HepG2 (cell line): ENCODE data around the gene PPP1R18. TPM values are rescaled to one million over a fixed set of nuclear protein-coding genes. Genes with fewer than 3 reads are reported as not detected.
A peak's percentile ranks its signal among the peaks of the same experiment; 100 is the strongest.

Experiments
- CHCHD3 ChIP-seq: sonication (generic); formaldehyde crosslinking; IDR thresholded peaks from 2 replicates; pipeline ENCODE4 v1.8.0; 2022; ENCODE audit warnings: mild to moderate bottlenecking, missing genetic modification reagents, moderate library complexity
- EZH2 ChIP-seq: conservative IDR thresholded peaks from 2 replicates; pipeline ENCODE4 v1.6.1; 2012; ENCODE audit warnings: mild to moderate bottlenecking, low read depth, low read length, moderate library complexity
- FOXP4 ChIP-seq: sonication (generic); formaldehyde crosslinking; IDR thresholded peaks from 2 replicates; pipeline ENCODE4 v1.4.0; 2020; ENCODE audit warnings: missing genetic modification reagents
- GFI1 ChIP-seq: sonication (generic); formaldehyde crosslinking; IDR thresholded peaks from 2 replicates; pipeline ENCODE4 v1.5.0; 2020; ENCODE audit warnings: missing genetic modification reagents, mild to moderate bottlenecking, borderline replicate concordance
- GZF1 ChIP-seq: sonication (generic); formaldehyde crosslinking; IDR thresholded peaks from 2 replicates; pipeline ENCODE4 v1.5.1; 2020; ENCODE audit warnings: mild to moderate bottlenecking, missing genetic modification reagents
- HDAC1 ChIP-seq: sonication (generic); formaldehyde crosslinking; IDR thresholded peaks from 2 replicates; pipeline ENCODE4 v1.5.1; 2020; ENCODE audit warnings: mild to moderate bottlenecking, missing genetic modification reagents
- PBX3 ChIP-seq: sonication (generic); formaldehyde crosslinking; IDR thresholded peaks from 2 replicates; pipeline ENCODE4 v1.8.1; 2023; ENCODE audit warnings: missing genetic modification reagents, inconsistent platforms, borderline replicate concordance
- PITX1 ChIP-seq: sonication (generic); formaldehyde crosslinking; IDR thresholded peaks from 2 replicates; pipeline ENCODE4 v1.5.1; 2020; ENCODE audit warnings: mild to moderate bottlenecking, missing genetic modification reagents
- PRPF4 ChIP-seq: fragments of 200-400 bp; formaldehyde crosslinking; IDR thresholded peaks from 2 replicates; pipeline ENCODE4 v1.6.1; 2016; ENCODE audit warnings: low read length, low read depth; ENCODE audit not compliant: poor library complexity, severe bottlenecking
- RAD21 ChIP-seq: fragments of 450-650 bp; formaldehyde crosslinking; IDR thresholded peaks from 2 replicates; pipeline ENCODE4 v1.5.0; 2020; ENCODE audit warnings: mild to moderate bottlenecking
- RBFOX2 ChIP-seq: fragments of 200-400 bp; formaldehyde crosslinking; IDR thresholded peaks from 2 replicates; pipeline ENCODE4 v1.6.1; 2017; ENCODE audit warnings: low read depth, mild to moderate bottlenecking, low read length
- RFX5 ChIP-seq: IDR thresholded peaks from 2 replicates; pipeline ENCODE4 v1.6.1; 2011; ENCODE audit warnings: low read depth, low read length, improper control_type of control experiment
- SMARCE1 ChIP-seq: fragments of 450-650 bp; IDR thresholded peaks from 2 replicates; pipeline ENCODE4 v1.6.1; 2017; ENCODE audit warnings: borderline replicate concordance
- TARDBP ChIP-seq: sonication (generic); formaldehyde crosslinking; IDR thresholded peaks from 2 replicates; pipeline ENCODE4 v1.8.0; 2022; ENCODE audit warnings: mild to moderate bottlenecking, missing genetic modification reagents
- YY1 ChIP-seq: IDR thresholded peaks from 2 replicates; pipeline ENCODE4 v1.6.1; 2011; ENCODE audit warnings: low read length, low read depth, moderate library complexity, mild to moderate bottlenecking; ENCODE audit not compliant: insufficient read depth, insufficient replicate concordance
- ZFP37 ChIP-seq: sonication (generic); formaldehyde crosslinking; IDR thresholded peaks from 2 replicates; pipeline ENCODE4 v1.4.0; 2020; ENCODE audit warnings: missing genetic modification reagents, borderline replicate concordance
- ZNF143 ChIP-seq: sonication (generic); formaldehyde crosslinking; IDR thresholded peaks from 2 replicates; pipeline ENCODE4 v1.4.0; 2020; ENCODE audit warnings: missing genetic modification reagents
- ZNF468 ChIP-seq: sonication (generic); formaldehyde crosslinking; IDR thresholded peaks from 2 replicates; pipeline ENCODE4 v1.8.0; 2022; ENCODE audit warnings: mild to moderate bottlenecking, moderate library complexity, missing genetic modification reagents
- ZNF605 ChIP-seq: sonication (generic); formaldehyde crosslinking; IDR thresholded peaks from 2 replicates; pipeline ENCODE4 v1.8.0; 2022; ENCODE audit warnings: mild to moderate bottlenecking, missing genetic modification reagents
- ZNF724P ChIP-seq: sonication (generic); formaldehyde crosslinking; IDR thresholded peaks from 2 replicates; pipeline ENCODE4 v1.8.0; 2022; ENCODE audit warnings: missing genetic modification reagents, borderline replicate concordance
- ZNF777 ChIP-seq: sonication (generic); formaldehyde crosslinking; IDR thresholded peaks from 2 replicates; pipeline ENCODE4 v1.4.0; 2020; ENCODE audit warnings: missing genetic modification reagents
- ZNF780A ChIP-seq: sonication (generic); formaldehyde crosslinking; IDR thresholded peaks from 2 replicates; pipeline ENCODE4 v1.8.0; 2022; ENCODE audit warnings: mild to moderate bottlenecking, missing genetic modification reagents, moderate library complexity
- ZNF878 ChIP-seq: sonication (generic); formaldehyde crosslinking; IDR thresholded peaks from 2 replicates; pipeline ENCODE4 v1.8.1; 2023; ENCODE audit warnings: mild to moderate bottlenecking, missing genetic modification reagents, moderate library complexity
- ZNF883 ChIP-seq: sonication (generic); formaldehyde crosslinking; IDR thresholded peaks from 2 replicates; pipeline ENCODE4 v1.5.1; 2020; ENCODE audit warnings: mild to moderate bottlenecking, missing genetic modification reagents; ENCODE audit errors: not compliant biosample characterization
- ZSCAN12 ChIP-seq: sonication (generic); formaldehyde crosslinking; IDR thresholded peaks from 2 replicates; pipeline ENCODE4 v1.9.0; 2021; ENCODE audit warnings: mild to moderate bottlenecking, missing genetic modification reagents
- polyA plus RNA-seq, 8 experiments: library from polyadenylated mRNA; depleted of rRNA in 3 of 8; stranded (reverse) in 7 of 8; unstranded in 1 of 8; fragments of >200 nt; fragmentation: Illumina TruSeq in 4 of 8; extraction: Trizol in 4 of 8; gene quantifications; 2 replicates each; pipeline versions ENCODE4 v1.2.1 to v1.2.3, GENCODE V29; 2011 to 2016; ENCODE audit warnings: low read depth in 4 of 8, missing spikeins in 1 of 8, mixed read lengths in 1 of 8; ENCODE audit not compliant: insufficient read depth in 1 of 8
- total RNA-seq, 5 experiments: library from RNA; depleted of rRNA; stranded (reverse); fragments of >200 nt; fragmentation: Illumina TruSeq; extraction: Trizol; gene quantifications; 2 replicates each; pipeline ENCODE4 v1.2.3, GENCODE V29; 2016; ENCODE audit warnings: low read depth in 1 of 5
- TF ChIP-seq, protein P1 (sequence below): sonication (generic); formaldehyde crosslinking; IDR thresholded peaks from 2 replicates; pipeline ENCODE4 v1.8.0; 2022; ENCODE audit warnings: missing genetic modification reagents, mild to moderate bottlenecking, moderate library complexity, borderline replicate concordance

Gene PPP1R18
- total and polyA plus RNA-seq, 2 of the 13 experiments (the other 11 are each of a cell fraction or from before 2014, with no cell fraction given), result 4.9 to 9.2 TPM

GRCh38 chr6:30678964-30679726 is 7.3 kb downstream of the PPP1R18 start (continued):
- peak; percentile 84 for TF ChIP-seq PITX1 (CRISPR knock-in tag)
- no peak for TF ChIP-seq RBFOX2
- TF ChIP-seq RAD21 (CRISPR knock-in tag), result peak; percentile 99
- TF ChIP-seq ZNF777, result peak; percentile 89
- TF ChIP-seq TARDBP (CRISPR knock-in tag), result peak; percentile 89
- no peak for TF ChIP-seq ZNF724P (CRISPR knock-in tag)
- TF ChIP-seq EZH2, result no peak
- TF ChIP-seq PRPF4, result no peak
- TF ChIP-seq PBX3 (CRISPR knock-in tag), result no peak
- no peak for TF ChIP-seq CHCHD3 (CRISPR knock-in tag)
- TF ChIP-seq ZNF780A (CRISPR knock-in tag), result no peak
- TF ChIP-seq FOXP4, result 0 out of 2 replicates have a peak, but pooled peaks have one; percentile 24
- peak; percentile 87 for TF ChIP-seq HDAC1
- TF ChIP-seq ZNF878 (CRISPR knock-in tag), result no peak; the same call in 1 of the 2 replicates
- TF ChIP-seq, protein P1, sequence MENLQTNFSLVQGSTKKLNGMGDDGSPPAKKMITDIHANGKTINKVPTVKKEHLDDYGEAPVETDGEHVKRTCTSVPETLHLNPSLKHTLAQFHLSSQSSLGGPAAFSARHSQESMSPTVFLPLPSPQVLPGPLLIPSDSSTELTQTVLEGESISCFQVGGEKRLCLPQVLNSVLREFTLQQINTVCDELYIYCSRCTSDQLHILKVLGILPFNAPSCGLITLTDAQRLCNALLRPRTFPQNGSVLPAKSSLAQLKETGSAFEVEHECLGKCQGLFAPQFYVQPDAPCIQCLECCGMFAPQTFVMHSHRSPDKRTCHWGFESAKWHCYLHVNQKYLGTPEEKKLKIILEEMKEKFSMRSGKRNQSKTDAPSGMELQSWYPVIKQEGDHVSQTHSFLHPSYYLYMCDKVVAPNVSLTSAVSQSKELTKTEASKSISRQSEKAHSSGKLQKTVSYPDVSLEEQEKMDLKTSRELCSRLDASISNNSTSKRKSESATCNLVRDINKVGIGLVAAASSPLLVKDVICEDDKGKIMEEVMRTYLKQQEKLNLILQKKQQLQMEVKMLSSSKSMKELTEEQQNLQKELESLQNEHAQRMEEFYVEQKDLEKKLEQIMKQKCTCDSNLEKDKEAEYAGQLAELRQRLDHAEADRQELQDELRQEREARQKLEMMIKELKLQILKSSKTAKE (CRISPR knock-in tag), result no peak
- peak; percentile 78 for TF ChIP-seq ZNF883
- no peak for TF ChIP-seq ZSCAN12 (CRISPR knock-in tag)
- no peak; the same call in 1 of the 2 replicates for TF ChIP-seq ZNF605
- no peak for TF ChIP-seq ZNF468 (CRISPR knock-in tag)
- TF ChIP-seq ZNF143 (CRISPR knock-in tag), result peak; percentile 59; the same call in 1 of the 2 replicates
- TF ChIP-seq ZFP37 (CRISPR knock-in tag), result no peak
- TF ChIP-seq RFX5, result peak; percentile 22; the same call in 1 of the 2 replicates
- peak; percentile 73 for TF ChIP-seq YY1
- 0 out of 2 replicates have a peak, but pooled peaks have one; percentile 7 for TF ChIP-seq SMARCE1
- TF ChIP-seq GFI1 (CRISPR knock-in tag), result peak; percentile 63; the same call in 1 of the 2 replicates
- TF ChIP-seq GZF1 (CRISPR knock-in tag), result peak; percentile 81; the same call in 1 of the 2 replicates
